ENCODE measurements around the gene ISX.

- no peak for TF ChIP-seq CTCF (IDR thresholded peaks at IDR 0.05)
- TF ChIP-seq ZFX (IDR thresholded peaks at IDR 0.05; ENCODE audit: borderline replicate concordance), result no peak
These were observed 19.7 kb downstream of the ISX start for GRCh38 chr22:35085621-35086020.
